Neuronal stem cell (in vitro differentiated cells): ENCODE data around the gene PPIP5K1.

Experiments used
- DNase-seq: peaks from one replicate; pipeline ENCODE4 v3.0.0-alpha.2; 2013; ENCODE audit warnings: low spot score
- H2AFZ ChIP-seq: one replicate; pipeline ENCODE4 v1.6.1; 2013; ENCODE audit warnings: mild to moderate bottlenecking, low read length, inconsistent platforms
- H2AK5ac ChIP-seq: 2 replicates; pipeline ENCODE4 v1.6.1; 2013; ENCODE audit warnings: low read depth, mild to moderate bottlenecking, inconsistent platforms, low read length, moderate library complexity, mixed read lengths
- H2BK120ac ChIP-seq: 2 replicates; pipeline ENCODE4 v1.6.1; 2013; ENCODE audit warnings: low read depth, mild to moderate bottlenecking, inconsistent platforms, low read length, moderate library complexity, mixed read lengths
- H2BK12ac ChIP-seq: one replicate; pipeline ENCODE4 v1.6.1; 2013; ENCODE audit warnings: low read length, inconsistent platforms
- H2BK15ac ChIP-seq: 2 replicates; pipeline ENCODE4 v1.6.1; 2013; ENCODE audit warnings: mild to moderate bottlenecking, low read length, inconsistent platforms, mixed read lengths
- H2BK5ac ChIP-seq: one replicate; pipeline ENCODE4 v1.6.1; 2013; ENCODE audit warnings: inconsistent platforms, mild to moderate bottlenecking, low read length, moderate library complexity
- H3K14ac ChIP-seq: one replicate; pipeline ENCODE4 v1.6.1; 2013; ENCODE audit warnings: low read length, inconsistent platforms
- H3K18ac ChIP-seq: 2 replicates; pipeline ENCODE4 v1.6.1; 2013; ENCODE audit warnings: low read length, inconsistent platforms
- H3K23ac ChIP-seq: 2 replicates; pipeline ENCODE4 v1.6.1; 2013; ENCODE audit warnings: low read depth, mild to moderate bottlenecking, mixed read lengths, low read length, inconsistent platforms; ENCODE audit not compliant: poor library complexity
- H3K27ac ChIP-seq: replicated peaks from 3 replicates; pipeline ENCODE4 v1.5.1; 2013; ENCODE audit warnings: low read length, inconsistent platforms
- H3K27me3 ChIP-seq, 3 experiments: 2 replicates each; pipeline ENCODE4 v1.6.1; 2013; ENCODE audit warnings: low read length in 3 of 3, mild to moderate bottlenecking in 2 of 3, inconsistent platforms in 1 of 3, low read depth in 1 of 3, mixed read lengths in 1 of 3, moderate library complexity in 1 of 3; ENCODE audit not compliant: control insufficient read depth in 3 of 3, insufficient read depth in 3 of 3
- H3K36me3 ChIP-seq, 2 donors: replicated peaks in 1 of 2; 2 replicates each; pipeline ENCODE4 v1.6.1; 2013; ENCODE audit warnings: low read length in 2 of 2; ENCODE audit not compliant: control insufficient read depth in 2 of 2, insufficient read depth in 2 of 2
- H3K4ac ChIP-seq: 2 replicates; pipeline ENCODE4 v1.6.1; 2013; ENCODE audit warnings: inconsistent platforms, mild to moderate bottlenecking, low read length, moderate library complexity
- H3K4me1 ChIP-seq, 2 donors: 1 replicate in 1 of 2; 2 replicates in 1 of 2; pipeline ENCODE4 v1.6.1; 2013; ENCODE audit warnings: low read length in 2 of 2, low read depth in 1 of 2; ENCODE audit not compliant: control insufficient read depth in 2 of 2, insufficient read depth in 1 of 2
- H3K4me2 ChIP-seq: one replicate; pipeline ENCODE4 v1.6.1; 2013; ENCODE audit warnings: mild to moderate bottlenecking, low read length, inconsistent platforms; ENCODE audit not compliant: insufficient read depth, poor library complexity, severe bottlenecking
- H3K4me3 ChIP-seq, 2 donors: 2 replicates each; pipeline ENCODE4 v1.5.1; 2013; ENCODE audit warnings: low read length in 2 of 2, mild to moderate bottlenecking in 2 of 2, inconsistent platforms in 1 of 2, moderate library complexity in 1 of 2
- H3K79me1 ChIP-seq: one replicate; pipeline ENCODE4 v1.6.1; 2013; ENCODE audit warnings: low read depth, mild to moderate bottlenecking, inconsistent platforms, low read length, moderate library complexity
- H3K9ac ChIP-seq: one replicate; pipeline ENCODE4 v1.6.1; 2013; ENCODE audit warnings: mild to moderate bottlenecking, low read depth, low read length, inconsistent platforms; ENCODE audit not compliant: poor library complexity
- H3K9me3 ChIP-seq, 2 donors: replicated peaks in 1 of 2; 2 replicates each; pipeline versions ENCODE3 to v1.6.1; 2013; ENCODE audit warnings: low read length in 2 of 2, mild to moderate bottlenecking in 2 of 2, inconsistent platforms in 1 of 2, low read depth in 1 of 2, mixed read lengths in 1 of 2, moderate library complexity in 1 of 2; ENCODE audit not compliant: control insufficient read depth in 2 of 2, insufficient read depth in 1 of 2
- H4K8ac ChIP-seq: one replicate; pipeline ENCODE4 v1.6.1; 2013; ENCODE audit warnings: low read depth, mild to moderate bottlenecking, inconsistent platforms, low read length, moderate library complexity
- H4K91ac ChIP-seq: one replicate; pipeline ENCODE4 v1.6.1; 2013; ENCODE audit warnings: low read length, low read depth, mild to moderate bottlenecking, inconsistent platforms; ENCODE audit not compliant: poor library complexity
- WGBS, 2 donors: extraction: QIAGEN DNeasy Blood & Tissue Kit; methylation state at CpG; one replicate each; pipeline ENCODE4 v1.1.7; 2013; ENCODE audit warnings: missing lambda C conversion rate in 2 of 2, mixed read lengths in 1 of 2; ENCODE audit not compliant: insufficient read length in 2 of 2, insufficient replicate concordance in 1 of 2; ENCODE audit errors: extremely low coverage in 2 of 2; 5-methylcytosine and 5-hydroxymethylcytosine counted together

Gene PPIP5K1

GRCh38 chr15:43515741-43516140 is 74.3 kb downstream of the PPIP5K1 start:
- Histone ChIP-seq H2AK5ac (no peak overlapping the region), H3K27ac (no peak overlapping the region), H3K27me3 (no peaks in the 10 kb centered on the region), H3K23ac (no peak overlapping the region), H4K8ac (no peak overlapping the region), H3K9me3 (no peaks in the 10 kb centered on the region), H2AFZ (no peak overlapping the region), H3K36me3 (peaks cover 3 to 6% of the 10 kb centered on the region in 2 donors), H3K79me1 (peaks cover 3% of the 10 kb centered on the region), H2BK120ac (no peak overlapping the region), H2BK12ac (no peak overlapping the region), H3K4me2 (no peak overlapping the region), H3K4ac (no peak overlapping the region), H3K4me3 (no peak overlapping the region), H3K18ac (no peak overlapping the region), H3K4me1 (peaks cover 45 to 46% of the 10 kb centered on the region in 2 donors), H2BK5ac (no peak overlapping the region), H3K9ac (no peak overlapping the region), H3K14ac (no peak overlapping the region), H2BK15ac (no peak overlapping the region), H4K91ac (no peak overlapping the region)
- WGBS, 2 donors, result no CpG with 5 or more reads among the region's 2 CpGs
- no peak for DNase-seq

GRCh38 chr15:43514241-43515057 is 75.6 kb downstream of the PPIP5K1 start:
- no peak overlapping the region for H2AK5ac ChIP-seq
- no peaks in the 10 kb centered on the region for H3K36me3 ChIP-seq
- H3K4me1 ChIP-seq, result peaks cover 41 to 45% of the 10 kb centered on the region in 2 donors
- no peak for DNase-seq
- H4K8ac ChIP-seq, result no peak overlapping the region
- no peak overlapping the region for H2BK12ac ChIP-seq
- no peak overlapping the region for H3K4me3 ChIP-seq
- peak overlapping the region; percentile 28 for H3K4me2 ChIP-seq
- H4K91ac ChIP-seq, result no peak overlapping the region
- H2BK5ac ChIP-seq, result no peak overlapping the region
- H3K9ac ChIP-seq, result no peak overlapping the region
- H3K18ac ChIP-seq, result no peak overlapping the region
- H3K4ac ChIP-seq, result no peak overlapping the region
- H3K79me1 ChIP-seq, result peaks cover 3% of the 10 kb centered on the region
- peak overlapping the region; percentile 1 for H3K27ac ChIP-seq
- no CpG with 5 or more reads among the region's 4 CpGs for whole genome bisulfite sequencing, 2 donors
- peak overlapping the region; percentile 73 for H2AFZ ChIP-seq
- H3K23ac ChIP-seq, result no peak overlapping the region
- no peak overlapping the region for H2BK120ac ChIP-seq
- no peak overlapping the region for H2BK15ac ChIP-seq
- H3K27me3 ChIP-seq, result no peaks in the 10 kb centered on the region
- no peak overlapping the region for H3K14ac ChIP-seq
- no peaks in the 10 kb centered on the region for H3K9me3 ChIP-seq

- H3K4ac ChIP-seq, result no peak overlapping the region
- H3K9ac ChIP-seq, result no peak overlapping the region
- no peaks in the 10 kb centered on the region for H3K9me3 ChIP-seq
- H4K8ac ChIP-seq, result no peak overlapping the region
- DNase-seq, result no peak
- H3K4me2 ChIP-seq, result no peak overlapping the region
- no peaks in the 10 kb centered on the region for H3K36me3 ChIP-seq
- no peak overlapping the region for H3K18ac ChIP-seq
- peaks cover 3% of the 10 kb centered on the region for H3K79me1 ChIP-seq
- no CpG with 5 or more reads among the region's 1 CpG for WGBS, 2 donors
- H3K27ac ChIP-seq, result no peak overlapping the region
- no peak overlapping the region for H3K14ac ChIP-seq
- H2BK15ac ChIP-seq, result no peak overlapping the region
- peaks cover 36 to 44% of the 10 kb centered on the region in 2 donors for H3K4me1 ChIP-seq
- no peak overlapping the region for H2BK12ac ChIP-seq
- H3K4me3 ChIP-seq, result no peak overlapping the region
- H2BK5ac ChIP-seq, result no peak overlapping the region
- H3K27me3 ChIP-seq, result no peaks in the 10 kb centered on the region
- no peak overlapping the region for H2AK5ac ChIP-seq
- H4K91ac ChIP-seq, result no peak overlapping the region
- no peak overlapping the region for H2BK120ac ChIP-seq
- H3K23ac ChIP-seq, result no peak overlapping the region
- H2AFZ ChIP-seq, result no peak overlapping the region
Observed at GRCh38 chr15:43513550-43513949, 76.5 kb downstream of the PPIP5K1 start.

- H3K9me3 ChIP-seq, result no peaks in the 10 kb centered on the region
- peak overlapping the region; percentile 58 to 87 for H3K4me3 ChIP-seq
- H3K36me3 ChIP-seq, result no peaks in the 10 kb centered on the region
- H2BK15ac ChIP-seq, result no peak overlapping the region
- no peak overlapping the region for H4K91ac ChIP-seq
- H3K27ac ChIP-seq, result peak overlapping the region; percentile 72
- DNase-seq, result no peak
- H4K8ac ChIP-seq, result no peak overlapping the region
- peak overlapping the region; percentile 96 for H3K18ac ChIP-seq
- peak overlapping the region; percentile 82 for H2BK5ac ChIP-seq
- H2BK120ac ChIP-seq, result peak overlapping the region; percentile 30
- peak overlapping the region; percentile 97 for H3K4me2 ChIP-seq
- H3K79me1 ChIP-seq, result peaks cover 3% of the 10 kb centered on the region
- peak overlapping the region; percentile 30 for H3K23ac ChIP-seq
- H3K4me1 ChIP-seq, result peaks cover 23 to 30% of the 10 kb centered on the region in 2 donors
- H3K14ac ChIP-seq, result peak overlapping the region; percentile 72
- H2BK12ac ChIP-seq, result peak overlapping the region; percentile 76
- H3K4ac ChIP-seq, result peak overlapping the region; percentile 53
- peak overlapping the region; percentile 90 for H3K9ac ChIP-seq
- H3K27me3 ChIP-seq, result no peaks in the 10 kb centered on the region
- no CpG with 5 or more reads among the region's 39 CpGs for whole genome bisulfite sequencing, 2 donors
- H2AFZ ChIP-seq, result peak overlapping the region; percentile 87
- peak overlapping the region; percentile 11 for H2AK5ac ChIP-seq
Observed at GRCh38 chr15:43511012-43511885, 78.8 kb downstream of the PPIP5K1 start.
